22Rv1 (cell line): ENCODE measurements around the gene LYAR.

ENCODE experiments used
- H3K27ac ChIP-seq: fragments of 450-650 bp; 2 replicates; pipeline ENCODE4 v1.5.1; 2017
- ZFX ChIP-seq: fragments of 450-650 bp; IDR thresholded peaks from 2 replicates; pipeline ENCODE4 v1.6.1; 2017; ENCODE audit warnings: antibody characterized with exemption, borderline replicate concordance
- TF ChIP-seq, protein P1 (sequence below): fragments of 450-650 bp; IDR thresholded peaks from 2 replicates; pipeline ENCODE4 v1.5.1; 2017; ENCODE audit warnings: mild to moderate bottlenecking

The LYAR gene

GRCh38 chr4:4277531-4277930, 12.4 kb downstream of the LYAR start:
- no peak overlapping the region for H3K27ac ChIP-seq
- TF ChIP-seq, protein P1, sequence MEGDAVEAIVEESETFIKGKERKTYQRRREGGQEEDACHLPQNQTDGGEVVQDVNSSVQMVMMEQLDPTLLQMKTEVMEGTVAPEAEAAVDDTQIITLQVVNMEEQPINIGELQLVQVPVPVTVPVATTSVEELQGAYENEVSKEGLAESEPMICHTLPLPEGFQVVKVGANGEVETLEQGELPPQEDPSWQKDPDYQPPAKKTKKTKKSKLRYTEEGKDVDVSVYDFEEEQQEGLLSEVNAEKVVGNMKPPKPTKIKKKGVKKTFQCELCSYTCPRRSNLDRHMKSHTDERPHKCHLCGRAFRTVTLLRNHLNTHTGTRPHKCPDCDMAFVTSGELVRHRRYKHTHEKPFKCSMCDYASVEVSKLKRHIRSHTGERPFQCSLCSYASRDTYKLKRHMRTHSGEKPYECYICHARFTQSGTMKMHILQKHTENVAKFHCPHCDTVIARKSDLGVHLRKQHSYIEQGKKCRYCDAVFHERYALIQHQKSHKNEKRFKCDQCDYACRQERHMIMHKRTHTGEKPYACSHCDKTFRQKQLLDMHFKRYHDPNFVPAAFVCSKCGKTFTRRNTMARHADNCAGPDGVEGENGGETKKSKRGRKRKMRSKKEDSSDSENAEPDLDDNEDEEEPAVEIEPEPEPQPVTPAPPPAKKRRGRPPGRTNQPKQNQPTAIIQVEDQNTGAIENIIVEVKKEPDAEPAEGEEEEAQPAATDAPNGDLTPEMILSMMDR, result no peak
- TF ChIP-seq ZFX, result no peak

DNA sequence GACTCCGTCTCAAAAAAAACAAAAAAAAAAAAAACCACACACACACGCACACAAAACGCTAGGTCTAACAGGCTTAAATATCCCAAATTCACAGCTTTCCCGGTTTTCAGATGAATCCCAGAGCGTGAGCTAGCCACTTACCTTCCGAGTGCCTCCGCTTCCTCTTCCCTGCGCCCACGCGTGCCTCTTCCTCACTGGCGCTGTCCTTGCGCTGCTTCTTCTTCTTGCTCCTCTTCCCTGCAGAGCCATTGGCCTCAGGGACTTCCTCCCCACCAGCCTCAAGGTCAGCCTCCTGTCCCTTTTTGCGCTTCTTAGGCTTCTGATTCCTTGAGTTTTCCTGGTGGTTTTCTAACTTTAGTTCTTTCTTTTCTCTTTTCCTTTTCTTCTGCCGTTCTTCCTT, 15.7 kb downstream of the LYAR start:
- no peak overlapping the region for H3K27ac ChIP-seq

GRCh38 chr4:4271912-4272311, 18.0 kb downstream of the LYAR start:
- H3K27ac ChIP-seq, result no peak overlapping the region
- TF ChIP-seq, protein P1, result no peak; the same call in 1 of the 2 replicates
- TF ChIP-seq ZFX, result no peak

More for the DNA sequence above, 15.7 kb downstream of the LYAR start:
- TF ChIP-seq, protein P1, result no peak
- TF ChIP-seq ZFX, result no peak

GRCh38 chr4:4270529-4270928, 19.4 kb downstream of the LYAR start:
- TF ChIP-seq, protein P1, result no peak
- no peak for TF ChIP-seq ZFX
- H3K27ac ChIP-seq, result no peak overlapping the region

DNA sequence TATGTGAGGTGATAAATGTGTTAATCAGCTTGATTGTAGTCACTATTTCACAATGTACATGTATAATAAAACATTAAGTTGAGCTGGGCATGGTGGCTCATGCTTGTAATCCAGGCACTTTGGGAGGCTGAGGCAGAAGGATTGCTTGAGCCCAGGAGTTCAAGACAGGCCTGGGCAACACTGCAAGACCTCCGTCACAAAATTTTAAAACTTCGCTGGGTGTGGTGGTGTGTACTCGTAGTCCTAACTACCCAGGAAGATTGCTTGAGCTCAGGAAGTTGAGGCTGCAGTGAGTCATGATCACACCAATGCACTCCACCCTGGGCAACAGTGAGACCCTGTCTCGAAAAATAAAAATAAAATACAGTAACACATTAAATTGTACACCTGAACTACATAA, 20.1 kb downstream of the LYAR start:
- no peak overlapping the region for H3K27ac ChIP-seq
- TF ChIP-seq ZFX, result no peak
- TF ChIP-seq, protein P1, result no peak

GRCh38 chr4:4269331-4269731, 20.6 kb downstream of the LYAR start:
- no peak for TF ChIP-seq ZFX
- TF ChIP-seq, protein P1, result no peak
- H3K27ac ChIP-seq, result no peak overlapping the region

DNA sequence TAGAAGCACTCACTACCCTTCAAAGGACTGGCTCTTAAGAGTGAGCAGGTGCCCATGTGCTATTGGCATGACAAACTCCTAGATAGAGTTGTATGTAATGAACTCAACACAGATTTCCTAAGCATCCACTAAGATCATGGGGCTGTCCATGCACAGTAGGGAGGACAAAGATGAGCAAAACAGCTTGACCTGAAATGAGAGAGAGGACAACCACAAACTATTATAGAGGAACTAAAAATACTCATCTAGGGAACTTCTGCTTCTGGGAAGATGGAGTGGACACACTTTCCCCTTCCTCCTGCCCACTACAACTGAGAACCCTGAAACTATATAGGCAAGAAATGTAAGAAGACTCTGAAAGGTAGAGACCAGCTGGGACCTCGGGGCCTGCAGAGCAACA, 21.2 kb downstream of the LYAR start:
- H3K27ac ChIP-seq, result no peak overlapping the region

More for the DNA sequence above, 21.2 kb downstream of the LYAR start:
- TF ChIP-seq, protein P1, result no peak
- no peak for TF ChIP-seq ZFX
